K562 (cell line): ENCODE results near the gene FANCI. TPM values are rescaled to one million over a fixed set of nuclear protein-coding genes. Genes with fewer than 3 reads are reported as not detected.

ENCODE experiments used
- ARNT ChIP-seq, 2 experiments: fragments of 450-650 bp; IDR thresholded peaks; 2 replicates each; pipeline ENCODE4 v1.6.1; 2016; ENCODE audit warnings: mild to moderate bottlenecking in 1 of 2
- BCL6 ChIP-seq: fragments of 250-450 bp; sonication (Bioruptor Pico); IDR thresholded peaks from 2 replicates; pipeline ENCODE4 v1.4.0; 2020
- CREB5 ChIP-seq: fragments of 250-450 bp; sonication (Bioruptor Pico); IDR thresholded peaks from 2 replicates; pipeline ENCODE4 v1.5.0; 2020; ENCODE audit warnings: mild to moderate bottlenecking
- EP300 ChIP-seq: IDR thresholded peaks from 2 replicates; pipeline ENCODE4 v1.6.1; 2012; ENCODE audit warnings: low read length, improper control_type of control experiment
- FOXM1 ChIP-seq, 2 experiments: fragments of 450-650 bp in 1 of 2; sonication (generic) in 1 of 2; formaldehyde crosslinking in 1 of 2; IDR thresholded peaks; 2 replicates each; pipeline versions ENCODE4 v1.6.1 to v1.9.0; 2017 to 2022; ENCODE audit warnings: low read depth in 2 of 2, mild to moderate bottlenecking in 2 of 2, missing genetic modification reagents in 1 of 2, moderate library complexity in 1 of 2
- NCOA2 ChIP-seq, 2 experiments: fragments of 450-650 bp; IDR thresholded peaks; 2 replicates each; pipeline ENCODE4 v1.6.1; 2018; ENCODE audit warnings: mild to moderate bottlenecking in 2 of 2, moderate library complexity in 1 of 2; ENCODE audit not compliant: partially characterized antibody in 2 of 2
- NEUROD1 ChIP-seq: fragments of 150-350 bp; IDR thresholded peaks from 2 replicates; pipeline ENCODE4 v1.6.1; 2014; ENCODE audit warnings: borderline replicate concordance, low read length, low read depth; ENCODE audit not compliant: partially characterized antibody
- PHF8 ChIP-seq: fragments of 200-600 bp; sonication (generic); IDR thresholded peaks from 2 replicates; pipeline ENCODE4 v1.6.1; 2012; ENCODE audit warnings: mixed run types, mild to moderate bottlenecking, inconsistent platforms, low read length, moderate library complexity, borderline replicate concordance
- SREBF2 ChIP-seq: sonication (generic); formaldehyde crosslinking; IDR thresholded peaks from 2 replicates; pipeline ENCODE4 v1.4.0; 2020; ENCODE audit warnings: mild to moderate bottlenecking, missing genetic modification reagents
- TCF3 ChIP-seq: sonication (generic); formaldehyde crosslinking; IDR thresholded peaks from 2 replicates; pipeline ENCODE4 v1.4.0; 2020; ENCODE audit warnings: mild to moderate bottlenecking, missing genetic modification reagents
- ZNF444 ChIP-seq: fragments of 250-450 bp; sonication (Bioruptor Pico); IDR thresholded peaks from 2 replicates; pipeline ENCODE4 v1.4.0; 2020; ENCODE audit warnings: mild to moderate bottlenecking, moderate library complexity
- ZZZ3 ChIP-seq: fragments of 450-650 bp; IDR thresholded peaks from 2 replicates; pipeline ENCODE4 v1.6.1; 2016; ENCODE audit warnings: antibody characterized with exemption, mild to moderate bottlenecking, moderate library complexity
- polyA plus RNA-seq, 8 experiments: library from polyadenylated mRNA; depleted of rRNA in 4 of 8; stranded (reverse) in 5 of 8; unstranded in 3 of 8; fragments of >200 nt; fragmentation: Nextera tagmentation in 2 of 8; fragmentation: Illumina TruSeq in 1 of 8; extraction: Ambion mirVana in 2 of 8; extraction: Trizol in 1 of 8; gene quantifications; 2 replicates each; pipeline versions ENCODE4 v1.2.1 to v1.2.3, GENCODE V29; 2011 to 2014; ENCODE audit warnings: inconsistent platforms in 1 of 8, missing spikeins in 1 of 8
- total RNA-seq, 7 experiments: library from RNA; depleted of rRNA in 6 of 7; stranded (reverse); fragments of >200 nt in 6 of 7; fragmentation: Illumina TruSeq in 2 of 7; extraction: Trizol in 2 of 7; gene quantifications; 2 replicates each; pipeline versions ENCODE4 v1.2.1 to v1.2.3, GENCODE V29; 2011 to 2021; ENCODE audit warnings: low replicate concordance in 1 of 7
- TF ChIP-seq, protein P1 (sequence below), 2 experiments: fragments of 450-650 bp; conservative IDR thresholded peaks; 2 replicates each; pipeline ENCODE4 v1.6.1; 2017; ENCODE audit warnings: mild to moderate bottlenecking in 2 of 2, moderate library complexity in 2 of 2
- TF ChIP-seq, protein P2 (sequence below): fragments of 450-650 bp; formaldehyde crosslinking; IDR thresholded peaks from 2 replicates; pipeline ENCODE4 v1.4.0; 2020; ENCODE audit warnings: mild to moderate bottlenecking, moderate library complexity

Gene FANCI
- total and polyA plus RNA-seq, 9 of the 15 experiments (the other 6 are each of a cell fraction or from before 2014, with no cell fraction given) = 72.1 to 165 (median 131) TPM

GRCh38 chr15:89334510-89335297 lies 90.9 kb downstream of the FANCI start, which contains the start of gene POLG (continued):
- TF ChIP-seq CREB5 (CRISPR knock-in tag) (no peak), NEUROD1 (peak; percentile 96), BCL6 (CRISPR knock-in tag) (no peak), PHF8 (peak; percentile 97), SREBF2 (CRISPR knock-in tag) (no peak), EP300 (peak; percentile 84), ZZZ3 (no peak), ZNF444 (no peak), TCF3 (CRISPR knock-in tag) (peak; percentile 56; the same call in 1 of the 2 replicates), ARNT (IDR thresholded peaks at IDR 0.05) (peak; percentile 55 to 77; a peak in 2 of 4 replicates), NCOA2 (IDR thresholded peaks at IDR 0.05; ENCODE audit: partially characterized antibody in 2 of 2) (no peak), FOXM1 (IDR thresholded peaks at IDR 0.05; ENCODE audit: low read depth) (peak; percentile 72), FOXM1 (CRISPR knock-in tag; IDR thresholded peaks at IDR 0.05; ENCODE audit: low read depth) (peak; percentile 95; the same call in 1 of the 2 replicates)
- TF ChIP-seq, protein P1, sequence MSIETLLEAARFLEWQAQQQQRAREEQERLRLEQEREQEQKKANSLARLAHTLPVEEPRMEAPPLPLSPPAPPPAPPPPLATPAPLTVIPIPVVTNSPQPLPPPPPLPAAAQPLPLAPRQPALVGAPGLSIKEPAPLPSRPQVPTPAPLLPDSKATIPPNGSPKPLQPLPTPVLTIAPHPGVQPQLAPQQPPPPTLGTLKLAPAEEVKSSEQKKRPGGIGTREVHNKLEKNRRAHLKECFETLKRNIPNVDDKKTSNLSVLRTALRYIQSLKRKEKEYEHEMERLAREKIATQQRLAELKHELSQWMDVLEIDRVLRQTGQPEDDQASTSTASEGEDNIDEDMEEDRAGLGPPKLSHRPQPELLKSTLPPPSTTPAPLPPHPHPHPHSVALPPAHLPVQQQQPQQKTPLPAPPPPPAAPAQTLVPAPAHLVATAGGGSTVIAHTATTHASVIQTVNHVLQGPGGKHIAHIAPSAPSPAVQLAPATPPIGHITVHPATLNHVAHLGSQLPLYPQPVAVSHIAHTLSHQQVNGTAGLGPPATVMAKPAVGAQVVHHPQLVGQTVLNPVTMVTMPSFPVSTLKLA (conservative IDR thresholded peaks at IDR 0.05) = peak; percentile 84 to 91
- TF ChIP-seq, protein P2, sequence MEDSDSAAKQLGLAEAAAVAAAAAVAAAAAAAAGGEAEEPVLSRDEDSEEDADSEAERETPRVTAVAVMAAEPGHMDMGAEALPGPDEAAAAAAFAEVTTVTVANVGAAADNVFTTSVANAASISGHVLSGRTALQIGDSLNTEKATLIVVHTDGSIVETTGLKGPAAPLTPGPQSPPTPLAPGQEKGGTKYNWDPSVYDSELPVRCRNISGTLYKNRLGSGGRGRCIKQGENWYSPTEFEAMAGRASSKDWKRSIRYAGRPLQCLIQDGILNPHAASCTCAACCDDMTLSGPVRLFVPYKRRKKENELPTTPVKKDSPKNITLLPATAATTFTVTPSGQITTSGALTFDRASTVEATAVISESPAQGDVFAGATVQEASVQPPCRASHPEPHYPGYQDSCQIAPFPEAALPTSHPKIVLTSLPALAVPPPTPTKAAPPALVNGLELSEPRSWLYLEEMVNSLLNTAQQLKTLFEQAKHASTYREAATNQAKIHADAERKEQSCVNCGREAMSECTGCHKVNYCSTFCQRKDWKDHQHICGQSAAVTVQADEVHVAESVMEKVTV = no peak
